Activated CD8-positive, alpha-beta memory T cell treated with anti-CD3 and anti-CD28 coated beads, Interleukin-2, amount 50 U/mL, for 1 hour (primary cell): Measurements from ENCODE around the gene TUBB.
"Not testable (repeated sequence)": the region's sequence is repeated elsewhere in the genome, so short reads cannot be mapped to it uniquely, and the experiment has no call there.

Source experiments
- DNase-seq: peaks from one replicate; pipeline ENCODE4 v3.0.0-alpha.2; 2020; ENCODE audit errors: extremely low read depth

The TUBB gene

DNA sequence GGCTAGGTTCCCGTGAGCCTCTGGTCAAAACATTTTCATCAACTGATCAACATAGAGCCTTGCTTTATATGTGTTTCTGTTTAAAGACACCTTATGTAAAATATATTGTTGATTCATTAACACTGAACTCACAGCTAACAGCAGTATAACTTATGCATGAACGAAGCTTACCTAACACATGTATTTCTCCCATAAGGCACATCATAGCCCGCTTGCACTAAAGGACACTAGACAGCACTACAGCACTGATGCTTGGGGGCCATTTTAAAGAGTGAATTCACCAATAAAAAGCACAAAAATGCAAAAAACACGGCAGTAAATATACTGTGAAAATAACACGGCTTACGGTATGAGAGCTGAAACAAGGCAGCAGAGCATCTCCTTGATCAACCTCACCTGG is 18.4 kb downstream of the TUBB start:
- DNase-seq: no peak

- no peak for DNase-seq
These were observed 20.4 kb downstream of the TUBB start for GRCh38 chr6:30740540-30740870.

DNA sequence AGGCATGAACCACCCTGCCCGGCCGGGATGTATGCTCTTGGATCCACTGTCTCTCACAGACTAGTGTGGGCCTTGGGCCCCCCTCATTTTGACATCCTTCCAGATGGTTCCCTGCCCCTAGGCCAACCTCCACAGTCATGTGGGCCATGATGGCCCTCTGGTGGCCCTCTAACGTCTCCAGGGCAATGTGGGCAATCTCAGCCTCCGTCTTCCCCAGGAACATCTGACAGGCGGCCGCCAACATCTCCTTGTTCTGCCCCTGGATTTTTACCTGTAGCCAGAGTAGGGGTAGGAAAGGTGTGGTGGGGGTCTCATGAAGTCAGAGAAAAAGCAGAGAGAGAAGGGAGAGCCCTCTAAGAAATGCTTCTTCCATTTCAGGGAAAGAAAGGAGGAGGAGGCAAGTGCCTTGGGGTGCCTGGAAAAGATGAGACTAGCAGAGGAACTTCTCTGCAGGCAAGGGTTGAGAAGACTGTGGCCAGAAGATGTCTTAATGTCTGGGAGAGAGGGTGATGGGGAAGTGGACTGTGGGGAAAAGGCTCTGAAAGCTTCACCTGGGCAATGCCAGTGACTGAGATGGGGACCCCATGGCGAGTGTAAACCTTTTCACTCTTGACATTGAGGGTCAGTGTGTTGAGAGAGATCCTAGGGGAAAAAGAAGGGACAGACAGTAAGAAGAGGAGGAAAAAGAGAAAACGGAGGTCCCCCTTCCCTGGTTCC is 21.1 kb downstream of the TUBB start:
- no peak for DNase-seq

GRCh38 chr6:30741789-30742315 is 21.7 kb downstream of the TUBB start:
- no peak for DNase-seq

GRCh38 chr6:30742316-30743098 is 22.4 kb downstream of the TUBB start, which contains the start of gene FLOT1:
Gene FLOT1, minus strand, starts transcription at chr6:30742687. Its CDS starts 498 bp downstream, at chr6:30742189.
- DNase-seq: no peak

DNA sequence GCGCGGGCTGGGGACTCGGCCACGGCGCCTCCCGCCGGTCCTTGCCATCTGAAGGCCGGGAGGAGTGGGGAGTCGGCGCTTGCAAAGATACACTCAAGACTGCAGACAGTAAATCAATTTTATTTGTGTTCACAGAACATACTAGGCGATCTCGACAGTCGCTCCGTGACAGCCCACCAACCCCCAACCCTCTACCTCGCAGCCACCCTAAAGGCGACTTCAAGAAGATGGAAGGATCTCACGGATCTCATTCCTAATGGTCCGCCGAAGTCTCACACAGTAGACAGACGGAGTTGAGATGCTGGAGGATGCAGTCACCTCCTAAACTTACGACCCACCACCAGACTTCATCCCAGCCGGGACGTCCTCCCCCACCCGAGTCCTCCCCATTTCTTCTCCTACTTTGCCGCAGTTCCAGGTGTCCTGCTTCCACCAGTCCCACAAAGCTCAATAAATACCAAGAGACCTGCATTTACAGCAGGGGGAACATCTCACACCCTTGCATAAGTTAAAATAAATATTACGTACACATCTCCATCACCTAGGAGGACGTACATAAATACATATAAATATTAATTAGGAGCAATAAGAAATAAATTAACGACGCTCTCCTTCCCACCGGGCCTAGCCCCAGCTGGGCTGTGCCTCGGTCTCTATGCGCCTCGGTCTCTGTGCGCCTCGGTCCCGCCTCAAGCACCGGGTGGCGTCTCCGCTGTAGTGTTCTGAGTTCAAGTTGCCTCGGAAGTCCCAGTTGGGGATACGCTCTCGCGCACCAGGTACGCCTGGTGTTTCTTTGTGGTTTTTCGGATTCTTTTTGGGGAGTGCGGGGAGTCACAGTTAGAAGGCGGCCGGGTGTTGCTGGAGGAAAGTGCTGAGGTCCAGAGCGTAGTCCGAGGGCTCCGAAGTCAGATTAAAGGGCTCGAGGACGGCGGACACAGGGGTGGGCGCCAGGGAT is 23.2 kb downstream of the TUBB start:
- DNase-seq: no peak

DNA sequence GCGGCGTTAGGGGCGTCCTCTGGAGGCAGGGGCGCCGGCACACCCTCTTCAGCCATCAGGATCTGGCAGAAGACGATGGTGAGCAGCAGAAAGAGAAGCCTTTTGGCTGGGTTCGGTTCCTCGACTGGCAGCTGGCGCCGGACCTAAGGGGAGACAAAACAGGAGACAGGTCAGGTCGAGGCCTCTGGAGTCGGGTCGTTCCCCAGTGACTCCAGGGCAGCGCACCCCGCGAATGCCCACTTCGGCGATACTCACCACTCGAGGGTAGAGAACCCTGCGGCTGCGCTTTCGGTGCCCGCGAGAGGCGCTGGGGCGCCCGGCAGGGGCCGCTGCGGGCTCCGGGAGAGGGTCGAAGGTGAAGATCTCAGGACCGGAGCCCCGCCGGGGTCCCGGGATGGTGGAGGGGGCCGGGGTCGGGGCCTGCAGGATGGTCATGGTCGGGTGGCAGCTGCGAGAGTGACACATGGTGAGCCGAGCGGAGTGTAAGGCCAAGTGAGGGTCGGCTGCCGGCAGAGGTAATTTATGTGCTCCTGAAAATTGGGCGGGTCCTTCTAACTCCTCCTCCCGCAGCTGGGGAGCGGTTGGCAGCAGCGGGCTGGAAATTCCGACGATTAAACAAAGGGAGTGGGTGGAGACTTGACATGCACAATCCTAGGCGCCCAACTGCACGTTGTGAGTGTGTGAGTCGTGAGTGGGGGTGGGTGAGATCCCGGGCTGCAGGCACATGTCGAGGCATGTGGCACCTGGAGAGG is 24.1 kb downstream of the TUBB start, which contains the start of gene IER3:
IER3 (minus strand) TSS at position 494 of the 752 bp plus-strand sequence; CDS start at position 465, 29 bp downstream.
- no peak for DNase-seq

DNA sequence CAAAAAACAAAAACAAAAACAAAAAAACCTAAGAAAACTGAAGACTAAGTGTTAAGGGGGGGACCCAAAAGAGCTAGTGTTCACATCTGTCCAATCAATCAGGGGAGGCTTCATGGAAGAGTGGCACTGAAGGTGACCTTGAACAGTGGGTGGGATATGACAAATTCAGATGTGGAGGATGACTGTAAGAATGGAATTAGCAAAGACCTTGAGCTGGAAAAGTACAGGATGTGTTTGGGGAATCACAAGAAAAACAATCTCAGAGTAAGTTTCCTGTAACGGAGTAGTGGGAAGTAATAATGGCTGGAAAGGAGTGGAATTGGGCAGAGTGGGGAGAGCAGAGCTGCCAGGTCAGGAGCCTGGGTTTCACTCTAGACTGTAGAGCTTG is 27.1 kb downstream of the TUBB start:
- no peak for DNase-seq

DNA sequence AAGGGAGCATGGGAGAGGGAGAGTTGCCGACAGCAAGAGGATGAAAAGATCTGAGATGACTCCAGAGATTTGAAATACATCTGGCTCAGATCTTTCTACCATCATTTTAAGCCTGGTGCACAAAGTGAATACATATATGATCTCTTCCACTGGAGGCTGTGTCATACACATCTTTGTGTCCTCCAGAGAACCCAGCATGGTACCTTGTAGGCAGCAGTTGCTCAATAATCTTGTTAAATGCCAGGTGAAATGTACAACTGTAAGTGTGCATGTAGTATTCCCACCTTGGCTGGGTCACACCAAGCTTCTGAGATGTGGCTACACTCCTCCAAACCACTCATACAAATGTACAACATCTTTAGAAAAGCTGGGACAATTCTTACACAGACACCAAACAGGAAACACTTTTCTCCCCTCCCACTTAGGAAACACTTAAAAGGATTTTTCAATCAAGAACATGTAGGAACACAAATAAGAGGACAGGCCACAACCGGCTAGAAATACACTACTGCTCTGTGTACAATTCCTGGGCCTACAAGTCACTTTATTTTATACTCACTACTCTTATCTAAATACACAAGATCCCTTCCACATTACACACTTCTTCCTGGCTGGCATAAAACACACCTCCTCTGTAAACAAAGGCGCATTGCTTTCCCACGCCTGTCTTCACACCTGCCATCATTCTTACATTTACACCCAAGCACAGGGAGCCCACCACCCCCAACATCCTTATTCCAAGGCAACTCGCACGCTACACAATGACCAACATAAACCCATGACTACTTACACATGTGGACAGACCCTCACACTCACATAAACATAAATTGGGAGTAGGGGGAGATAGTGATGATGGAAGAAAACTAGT is 28.0 kb downstream of the TUBB start:
- no peak for DNase-seq

- no peak for DNase-seq
These were observed 28.8 kb downstream of the TUBB start for GRCh38 chr6:30748851-30749540.

DNA sequence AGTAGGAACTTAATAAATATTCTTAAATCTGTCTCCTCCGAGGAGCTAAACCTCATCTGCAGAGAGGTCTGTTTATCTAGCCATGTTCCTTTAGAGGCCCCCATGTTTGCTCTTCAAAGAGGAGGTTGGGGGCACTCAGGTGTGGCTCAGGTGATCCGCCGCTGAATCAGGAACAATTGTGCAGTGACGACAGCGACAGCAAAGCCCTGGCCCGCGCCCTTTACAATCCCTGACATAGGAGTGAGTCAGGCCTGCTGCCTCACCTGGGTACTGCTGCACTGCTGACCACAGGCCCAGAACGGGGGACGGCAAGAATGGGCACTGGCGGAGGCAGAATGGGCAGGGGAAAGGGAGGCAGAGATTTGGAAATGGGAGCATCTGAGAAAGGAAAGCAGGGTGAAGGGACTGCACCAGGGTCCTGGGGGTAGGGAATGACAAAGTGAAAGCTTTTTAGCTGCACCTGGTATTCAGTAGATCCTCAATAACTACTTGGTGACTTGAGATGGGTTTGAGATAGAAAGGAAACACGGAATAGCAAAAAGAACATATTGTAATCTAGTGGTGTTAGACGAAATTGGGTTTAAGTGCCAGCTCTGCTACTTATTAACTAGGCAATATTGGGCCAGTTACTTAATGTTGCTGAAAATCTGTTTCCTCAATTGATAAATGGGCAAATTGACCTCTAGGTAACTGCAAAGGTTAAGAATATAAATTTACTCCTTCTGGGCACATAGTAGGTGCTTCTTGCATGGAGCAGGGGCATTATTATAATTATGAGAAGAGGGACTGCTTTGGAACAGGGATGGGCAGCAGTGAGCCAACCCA is 29.6 kb downstream of the TUBB start:
- DNase-seq: no peak

- DNase-seq: no peak
These were observed 30.2 kb downstream of the TUBB start for GRCh38 chr6:30750379-30750668.

GRCh38 chr6:30752157-30752927 is 32.2 kb downstream of the TUBB start:
- DNase-seq: no peak

- no peak for DNase-seq
These were observed 34.5 kb downstream of the TUBB start for GRCh38 chr6:30754631-30755030.

DNA sequence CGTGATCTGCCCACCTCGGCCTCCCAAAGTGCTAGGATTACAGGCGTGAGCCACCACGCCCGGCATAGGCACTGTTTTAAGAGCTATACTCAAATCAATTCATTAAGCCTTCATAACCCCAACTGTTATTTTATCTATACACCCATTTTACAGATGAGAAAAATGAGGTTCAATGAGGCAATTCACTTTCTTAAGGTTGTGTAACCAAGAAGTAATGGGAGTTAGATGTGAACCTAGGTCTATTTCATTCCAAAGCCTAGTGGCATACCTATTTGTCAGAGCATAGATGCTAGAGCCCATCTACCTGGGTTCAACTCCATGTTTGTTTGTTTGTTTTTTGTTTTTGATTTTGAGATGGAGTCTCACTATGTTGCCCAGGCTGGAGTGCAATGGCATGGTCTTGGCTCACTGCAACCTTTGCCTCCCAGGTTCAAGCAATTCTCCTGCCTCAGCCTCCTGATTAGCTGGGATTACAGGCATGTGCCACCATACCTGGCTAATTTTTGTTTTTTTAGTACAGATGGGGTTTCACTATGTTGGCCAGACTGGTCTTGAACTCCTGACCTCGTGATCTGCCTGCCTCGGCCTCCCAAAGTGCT is 36.4 kb downstream of the TUBB start:
- DNase-seq: not testable (repeated sequence)

DNA sequence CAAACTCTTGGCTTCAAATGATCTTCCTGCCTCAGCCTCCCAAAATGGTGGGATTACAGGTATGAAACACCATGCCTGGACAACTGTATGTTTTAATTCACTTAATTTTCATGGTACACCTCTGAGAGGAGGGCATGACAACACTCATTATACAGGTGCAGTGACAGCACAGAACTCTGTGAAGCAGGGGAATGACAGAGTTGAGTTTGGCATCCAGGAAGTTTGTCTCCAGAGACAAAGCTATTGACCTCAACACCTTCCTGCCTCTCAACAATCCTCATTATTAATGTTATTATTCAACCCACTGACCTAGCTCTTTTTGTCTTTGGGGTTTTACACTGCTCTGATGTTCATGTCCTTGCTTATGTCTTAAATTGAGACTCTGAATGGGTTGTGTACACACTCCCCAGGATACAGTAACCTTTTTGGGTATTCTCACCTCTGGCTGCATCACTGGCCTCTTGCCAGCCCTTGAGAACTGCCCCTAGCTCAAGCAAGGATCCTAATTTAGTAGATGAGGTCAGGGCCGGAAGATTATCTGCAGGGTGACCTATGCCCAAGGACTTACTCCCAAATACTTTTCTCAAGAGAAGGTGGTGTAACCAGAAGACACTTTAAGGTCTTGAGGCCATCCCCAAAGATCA is 37.2 kb downstream of the TUBB start:
- DNase-seq: no peak

- no peak for DNase-seq
These were observed 39.6 kb downstream of the TUBB start for GRCh38 chr6:30759575-30760239.
